Subcutaneous adipose tissue (tissue), 4 donors: Measurements from ENCODE around the gene FOSL2. TPM values are rescaled to one million over a fixed set of nuclear protein-coding genes. Genes with fewer than 3 reads are reported as not detected.

ENCODE experiments used
- total RNA-seq, 4 donors: library from RNA; depleted of rRNA; stranded (reverse); fragments of >200 nt; gene quantifications; one replicate each; pipeline ENCODE4 v1.1.0, GENCODE V29; 2016
- TF ChIP-seq, protein P1 (sequence below): fragments of 450-650 bp; IDR thresholded peaks from one replicate; pipeline ENCODE4 v1.5.1; 2016; ENCODE audit warnings: low read depth, mild to moderate bottlenecking, control low read depth, antibody characterized with exemption, moderate library complexity

Gene FOSL2
- 100 to 1,000 TPM in 2 of 4 donors, 10 to 100 TPM in 2; 69.7 to 137 (median 110) TPM for total RNA-seq

DNA sequence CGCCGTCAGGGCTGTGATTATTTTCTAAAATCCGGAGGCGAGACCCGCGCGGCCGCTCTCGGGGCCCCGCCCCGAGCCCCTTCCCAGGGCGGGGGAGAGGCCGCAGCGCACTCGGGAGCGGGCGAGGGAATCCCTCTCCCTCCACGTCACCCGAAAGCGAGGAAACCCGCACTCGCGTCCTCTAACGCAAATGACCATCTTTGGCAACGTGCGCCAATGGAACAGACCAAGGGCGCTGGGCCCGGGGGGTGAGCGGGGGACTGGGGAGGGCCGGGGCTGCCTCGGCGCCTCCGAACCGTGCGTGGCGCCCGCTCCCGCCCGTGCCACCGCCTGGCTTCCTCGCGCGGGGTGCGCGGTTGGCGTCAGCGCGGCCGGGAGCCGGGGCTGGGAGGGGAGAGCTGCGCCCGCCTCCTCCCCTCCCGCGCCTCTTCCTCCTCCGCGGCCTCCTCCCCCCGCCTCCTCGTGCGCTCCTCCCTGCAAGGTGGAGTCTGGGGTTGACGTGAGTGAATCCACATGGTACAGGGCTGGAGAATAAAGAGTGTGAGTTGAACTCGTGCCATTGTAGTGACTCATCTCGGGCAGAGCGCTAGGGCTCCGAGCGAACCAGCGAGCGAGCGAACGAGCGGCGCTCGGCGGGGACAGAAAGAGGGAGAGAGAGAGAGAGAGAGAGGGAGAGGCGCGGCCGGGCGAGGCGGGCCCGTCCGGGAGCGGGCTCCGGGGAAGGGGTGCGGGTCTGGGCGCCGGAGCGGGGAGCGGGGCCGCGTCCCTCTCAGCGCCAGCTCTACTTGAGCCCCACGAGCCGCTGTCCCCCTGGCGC, at the start of gene FOSL2:
Gene FOSL2, plus strand, starts transcription at position 562 of the 817 bp plus-strand sequence. CDS start 863 bp downstream, outside the sequence.
- TF ChIP-seq, protein P1, sequence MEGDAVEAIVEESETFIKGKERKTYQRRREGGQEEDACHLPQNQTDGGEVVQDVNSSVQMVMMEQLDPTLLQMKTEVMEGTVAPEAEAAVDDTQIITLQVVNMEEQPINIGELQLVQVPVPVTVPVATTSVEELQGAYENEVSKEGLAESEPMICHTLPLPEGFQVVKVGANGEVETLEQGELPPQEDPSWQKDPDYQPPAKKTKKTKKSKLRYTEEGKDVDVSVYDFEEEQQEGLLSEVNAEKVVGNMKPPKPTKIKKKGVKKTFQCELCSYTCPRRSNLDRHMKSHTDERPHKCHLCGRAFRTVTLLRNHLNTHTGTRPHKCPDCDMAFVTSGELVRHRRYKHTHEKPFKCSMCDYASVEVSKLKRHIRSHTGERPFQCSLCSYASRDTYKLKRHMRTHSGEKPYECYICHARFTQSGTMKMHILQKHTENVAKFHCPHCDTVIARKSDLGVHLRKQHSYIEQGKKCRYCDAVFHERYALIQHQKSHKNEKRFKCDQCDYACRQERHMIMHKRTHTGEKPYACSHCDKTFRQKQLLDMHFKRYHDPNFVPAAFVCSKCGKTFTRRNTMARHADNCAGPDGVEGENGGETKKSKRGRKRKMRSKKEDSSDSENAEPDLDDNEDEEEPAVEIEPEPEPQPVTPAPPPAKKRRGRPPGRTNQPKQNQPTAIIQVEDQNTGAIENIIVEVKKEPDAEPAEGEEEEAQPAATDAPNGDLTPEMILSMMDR: no peak

DNA sequence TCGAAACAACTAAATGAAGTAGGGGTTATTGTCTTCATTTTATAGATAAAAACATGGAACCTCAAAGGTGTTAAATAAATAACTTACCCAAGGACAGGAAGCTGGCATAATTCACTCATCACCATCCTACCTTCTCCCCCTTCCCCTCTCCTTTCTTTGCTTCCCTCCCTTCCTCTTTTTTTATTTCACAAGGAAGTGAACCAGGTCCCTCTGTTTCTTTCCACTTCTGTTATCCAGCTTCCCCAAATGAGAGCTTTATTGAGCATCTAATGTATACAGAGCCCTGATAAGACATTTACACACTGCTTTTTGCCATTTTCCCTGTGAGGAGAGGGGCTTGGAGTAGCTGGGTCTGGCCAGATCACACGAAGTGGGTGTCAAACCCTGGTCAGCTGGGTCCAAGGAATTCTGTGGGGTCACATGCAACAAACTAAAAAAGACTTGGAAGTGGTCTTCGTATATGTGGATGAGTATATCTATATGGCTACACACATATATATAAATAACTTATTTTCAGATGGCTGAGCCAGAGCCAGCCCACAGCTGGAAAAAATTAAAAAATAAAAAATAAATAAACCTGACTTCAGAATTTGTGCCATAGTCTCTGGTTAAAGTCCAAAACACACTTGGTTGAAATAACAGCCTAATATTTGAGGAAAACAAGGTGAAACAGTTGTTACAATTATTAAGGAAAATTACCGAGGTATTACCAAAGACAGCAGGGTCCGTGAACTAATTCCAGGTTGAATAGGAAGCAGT, 49.3 kb upstream of the FOSL2 start:
- TF ChIP-seq, protein P1: no peak

DNA sequence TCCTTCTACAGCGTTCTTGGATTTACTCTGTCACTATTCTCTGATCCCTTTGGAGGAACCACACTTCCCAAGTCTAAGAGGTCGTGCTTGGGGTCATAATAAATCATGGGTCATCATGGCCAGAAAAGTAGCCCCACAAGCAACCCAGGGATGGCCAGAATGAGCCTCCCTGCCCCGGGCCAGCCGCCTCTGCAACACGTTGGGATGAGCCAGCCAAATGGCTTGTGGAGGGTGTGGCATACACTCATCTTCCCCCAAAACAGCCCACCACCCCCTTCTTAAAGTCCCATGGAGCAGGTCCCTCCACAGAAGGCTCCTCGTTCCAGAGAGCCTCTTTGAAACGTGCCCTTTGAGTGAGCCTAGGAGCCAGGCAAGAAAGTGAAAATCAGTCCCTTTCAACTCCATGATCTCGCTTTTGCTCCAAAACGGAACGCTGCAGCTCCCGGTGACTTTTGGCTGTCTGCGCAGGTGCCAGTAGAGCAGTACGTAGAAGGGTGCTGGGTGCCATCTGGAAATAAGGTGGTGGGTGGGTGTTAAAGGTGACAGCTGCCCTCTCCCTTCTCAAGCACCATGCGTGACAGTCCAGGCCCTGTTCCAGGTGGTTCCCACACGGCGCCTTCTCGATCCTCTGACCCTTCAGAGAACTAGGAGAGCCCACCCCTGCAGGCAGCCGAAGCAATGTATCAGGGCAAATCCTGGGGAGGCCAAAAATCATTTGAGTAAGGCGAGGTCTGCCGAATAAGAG, 48.5 kb upstream of the FOSL2 start:
- TF ChIP-seq, protein P1: no peak

DNA sequence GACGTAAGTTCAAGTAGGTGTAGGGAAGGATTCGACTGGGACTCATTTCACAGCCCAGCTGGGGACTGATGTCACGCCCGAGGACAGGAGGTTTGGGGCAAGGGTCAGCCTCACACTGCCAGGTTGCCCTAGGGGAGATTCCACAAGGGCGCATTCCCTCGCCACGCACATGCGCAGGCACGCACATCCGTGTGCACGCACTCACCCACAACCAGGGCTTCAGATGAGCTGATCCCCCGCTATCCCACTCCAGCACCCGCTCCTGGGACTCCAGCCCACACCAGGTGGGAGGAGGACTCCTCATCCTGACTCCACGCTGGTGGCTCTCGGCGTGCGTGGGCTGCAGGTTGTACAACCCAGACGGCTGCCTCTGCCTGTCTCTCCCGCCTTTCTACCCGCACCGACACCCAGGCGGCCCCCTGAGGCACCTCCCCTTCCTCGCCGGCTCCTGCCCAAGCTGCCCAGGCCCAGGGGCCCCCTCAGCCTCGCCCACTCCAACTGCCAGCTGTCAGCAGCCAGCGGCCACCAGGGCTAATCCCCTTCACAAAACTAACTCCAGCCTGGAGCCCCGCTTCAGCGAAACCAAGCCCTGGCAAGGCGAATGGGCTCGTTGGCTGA, 47.8 kb upstream of the FOSL2 start:
- TF ChIP-seq, protein P1: no peak

DNA sequence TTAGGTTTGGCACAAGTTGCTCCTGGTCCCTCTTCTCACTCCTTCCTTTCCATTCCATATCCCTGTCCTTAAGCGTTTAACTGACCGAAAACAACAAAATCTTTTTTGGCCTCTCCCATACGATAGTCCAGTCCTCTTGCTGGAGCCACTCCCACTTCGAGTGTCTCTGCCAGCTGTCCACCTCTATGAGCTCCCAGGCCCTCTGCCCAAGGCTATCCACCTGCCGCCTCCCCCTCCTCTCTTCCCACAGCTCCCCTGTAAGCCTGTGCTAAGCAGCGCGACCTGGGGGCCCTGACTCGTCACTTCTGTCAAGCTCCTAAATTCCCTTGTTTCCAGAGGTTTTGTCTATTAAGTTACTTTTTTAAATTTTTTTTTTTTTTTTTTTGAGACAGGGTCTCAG, 47.0 kb upstream of the FOSL2 start:
- TF ChIP-seq, protein P1: no peak

DNA sequence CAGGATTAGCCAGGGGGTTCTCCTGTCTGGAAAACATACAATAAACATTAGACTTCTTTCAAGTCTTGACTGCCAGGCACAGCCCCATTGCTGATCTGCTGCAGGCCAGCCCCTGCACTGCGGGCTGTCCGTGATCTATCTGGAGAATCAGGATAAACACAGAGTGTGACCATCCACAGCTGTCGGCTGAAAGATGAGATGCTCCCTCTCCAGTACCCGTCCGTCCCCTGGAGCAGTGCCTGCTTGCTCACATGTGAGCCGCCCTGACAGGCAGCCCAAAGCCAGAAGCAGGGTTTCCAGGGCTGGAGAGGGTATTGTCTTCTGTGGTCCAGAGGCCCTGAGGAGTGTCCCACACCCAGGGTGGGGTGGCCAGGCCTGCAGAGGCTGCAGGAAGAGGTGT, 46.1 kb upstream of the FOSL2 start:
- TF ChIP-seq, protein P1: no peak
